Endothelial cell of umbilical vein (primary cell): Measurements from ENCODE around the gene FBN2. TPM values are rescaled to one million over a fixed set of nuclear protein-coding genes. Genes with fewer than 3 reads are reported as not detected.

ENCODE experiments used
- BruUV-seq: library from RNA; stranded (reverse); fragments of 400-500 nt; replicated peaks from 2 replicates; lab custom pipeline; 2021; lab: Mats Ljungman, UMichigan
- CTCF ChIA-PET: fragments of 300-600, 350-600 bp; sonication (Branson Sonifier 250); formaldehyde crosslinking; loops from one replicate; lab custom pipeline; 2021; ENCODE audit warnings: antibody characterized with exemption, inconsistent platforms; lab: Charles Lee
- POLR2A ChIA-PET: fragments of 300-600, 350-600 bp; sonication (Branson Sonifier 250); formaldehyde crosslinking; loops from one replicate; lab custom pipeline; 2021; ENCODE audit warnings: antibody characterized with exemption, inconsistent platforms; lab: Charles Lee
- DNase-seq: peaks from one replicate; pipeline ENCODE4 v3.0.0-alpha.2; 2011; ENCODE audit warnings: low read depth, low spot score
- FAIRE-seq: peaks from 2 replicates; lab custom pipeline; 2011; peaks lifted over from hg19 to GRCh38; lab: Jason Lieb, UNC
- H2AFZ ChIP-seq: 2 replicates; pipeline ENCODE4 v1.6.0; 2012; ENCODE audit warnings: low read depth, low read length, control low read depth, inconsistent platforms
- H3K27ac ChIP-seq: 2 replicates; pipeline ENCODE4 v1.5.1; 2011; ENCODE audit warnings: low read depth, mild to moderate bottlenecking, control low read depth, low read length, moderate library complexity; ENCODE audit not compliant: insufficient read depth
- H3K27me3 ChIP-seq, 2 experiments: 2 replicates each; pipeline versions ENCODE4 v1.6.0 to v1.6.1; 2011; ENCODE audit warnings: low read length in 2 of 2, mixed read lengths in 1 of 2; ENCODE audit not compliant: control insufficient read depth in 2 of 2, insufficient read depth in 2 of 2
- H3K36me3 ChIP-seq, 2 experiments: 2 replicates in 1 of 2; 3 replicates in 1 of 2; pipeline ENCODE4 v1.5.1; 2011; ENCODE audit warnings: low read length in 2 of 2, mild to moderate bottlenecking in 1 of 2, moderate library complexity in 1 of 2; ENCODE audit not compliant: control insufficient read depth in 2 of 2, insufficient read depth in 2 of 2; ENCODE audit errors: extremely low read depth in 1 of 2
- H3K4me1 ChIP-seq: 3 replicates; pipeline ENCODE4 v1.5.1; 2011; ENCODE audit warnings: mild to moderate bottlenecking, low read length; ENCODE audit not compliant: control insufficient read depth, insufficient read depth; ENCODE audit errors: extremely low read depth
- H3K4me2 ChIP-seq: 2 replicates; pipeline ENCODE4 v1.6.1; 2011; ENCODE audit warnings: low read length, control low read depth, mixed read lengths; ENCODE audit not compliant: insufficient read depth
- H3K4me3 ChIP-seq, 3 experiments: fragments of 200-600 bp in 1 of 3; sonication (generic), shearing (Covaris generic) in 1 of 3; replicated peaks in 1 of 3; 2 replicates each; pipeline ENCODE4 v1.5.1; 2011 to 2016; ENCODE audit warnings: control low read depth in 3 of 3, low read length in 3 of 3, mild to moderate bottlenecking in 2 of 3, inconsistent platforms in 1 of 3, low read depth in 1 of 3, moderate library complexity in 1 of 3; ENCODE audit not compliant: insufficient read depth in 1 of 3
- H3K79me2 ChIP-seq: 2 replicates; pipeline ENCODE4 v1.6.0; 2012; ENCODE audit warnings: low read length, inconsistent platforms; ENCODE audit not compliant: control insufficient read depth, insufficient read depth
- H3K9ac ChIP-seq: replicated peaks from 2 replicates; pipeline ENCODE3; 2011; ENCODE audit warnings: low read length, control low read depth; ENCODE audit not compliant: insufficient read depth; ENCODE audit errors: extremely low read depth
- H3K9me1 ChIP-seq: replicated peaks from 3 replicates; pipeline ENCODE4 v1.6.0; 2011; ENCODE audit warnings: mild to moderate bottlenecking, low read length; ENCODE audit not compliant: control insufficient read depth, insufficient read depth; ENCODE audit errors: extremely low read depth
- H3K9me3 ChIP-seq: replicated peaks from 2 replicates; pipeline ENCODE4 v1.5.1; 2012; ENCODE audit warnings: low read length, inconsistent platforms; ENCODE audit not compliant: control insufficient read depth, insufficient read depth
- H4K20me1 ChIP-seq: replicated peaks from 2 replicates; pipeline ENCODE3; 2011; ENCODE audit warnings: mild to moderate bottlenecking, low read length; ENCODE audit not compliant: control insufficient read depth, insufficient read depth; ENCODE audit errors: extremely low read depth
- CTCF ChIP-seq, 2 donors: IDR thresholded peaks; 1 replicate in 1 of 2; 2 replicates in 1 of 2; pipeline ENCODE4 v1.5.1; 2011; ENCODE audit warnings: low read length in 2 of 2, mild to moderate bottlenecking in 2 of 2, moderate library complexity in 2 of 2, control low read depth in 1 of 2, inconsistent platforms in 1 of 2, low read depth in 1 of 2; ENCODE audit not compliant: insufficient read depth in 1 of 2; ENCODE audit errors: extremely low read depth in 1 of 2
- EZH2 ChIP-seq: IDR thresholded peaks from 2 replicates; pipeline ENCODE4 v1.6.1; 2012; ENCODE audit warnings: borderline replicate concordance, low read depth, mild to moderate bottlenecking, moderate library complexity, low read length, inconsistent platforms; ENCODE audit not compliant: severe bottlenecking
- FOS ChIP-seq: IDR thresholded peaks from 2 replicates; pipeline ENCODE4 v1.6.1; 2011; ENCODE audit warnings: mild to moderate bottlenecking, low read length, moderate library complexity, borderline replicate concordance; ENCODE audit not compliant: insufficient read depth
- GATA2 ChIP-seq: IDR thresholded peaks from 2 replicates; pipeline ENCODE4 v1.7.0; 2011; ENCODE audit warnings: low read depth, mild to moderate bottlenecking, moderate library complexity, mixed read lengths, low read length; ENCODE audit not compliant: insufficient read length, insufficient read depth
- MAX ChIP-seq: IDR thresholded peaks from 2 replicates; pipeline ENCODE4 v1.6.1; 2011; ENCODE audit not compliant: insufficient read depth, insufficient read length
- dilution Hi-C: fragments of 300-500 bp; cut with MboI; formaldehyde crosslinking; loops from one replicate; pipeline ENCODE4 v1.15.0; 2019; ENCODE audit warnings: low sequenced_read_pairs; ENCODE audit not compliant: extremely low pct_ligation_motif_present
- intact Hi-C: fragments of 100-400 bp; cut with micrococcal nuclease; formaldehyde crosslinking; loops from one replicate; pipeline ENCODE4 v1.10.0; 2022
- polyA plus RNA-seq, 4 experiments: library from polyadenylated mRNA; depleted of rRNA in 3 of 4; stranded (reverse) in 3 of 4; unstranded in 1 of 4; fragments of >200 nt; gene quantifications; 2 replicates each; pipeline versions ENCODE4 v1.2.1 to v1.2.3, GENCODE V29; 2011 to 2012; ENCODE audit warnings: missing spikeins in 1 of 4
- total RNA-seq: library from RNA; stranded (reverse); gene quantifications from 2 replicates; pipeline ENCODE4 v1.2.3, GENCODE V29; 2021

Gene FBN2
- total and polyA plus RNA-seq, 2 donors (not counting 3 experiments of a cell fraction or from before 2014, with no cell fraction given), result 21.8 to 57.4 TPM

- Histone ChIP-seq H3K9me1 (no peaks in the 10 kb centered on the region), H3K9ac (no peak overlapping the region), H2AFZ (no peak overlapping the region), H3K79me2 (no peaks in the 10 kb centered on the region), H3K4me1 (no peaks in the 10 kb centered on the region), H3K4me3 (no peak overlapping the region), H3K27ac (no peak overlapping the region), H3K27me3 (no peaks in the 10 kb centered on the region), H4K20me1 (no peaks in the 10 kb centered on the region), H3K9me3 (no peaks in the 10 kb centered on the region), H3K36me3 (no peaks in the 10 kb centered on the region), H3K4me2 (no peak overlapping the region)
- dilution Hi-C loops, result no loop called here
- BruUV-seq, result no TSS peak
- FAIRE-seq (no peak), DNase-seq (no peak)
- POLR2A ChIA-PET, result no interaction called here
- intact Hi-C loops, result no loop called here
- TF ChIP-seq MAX (no peak), FOS (no peak), GATA2 (no peak), EZH2 (no peak), CTCF (IDR thresholded peaks at IDR 0.05; ENCODE audit: extremely low read depth in 1 of 2, insufficient read depth in 1 of 2, low read depth in 1 of 2, low read length in 2 of 2) (no peak)
- CTCF ChIA-PET, result no interaction called here
Observed at GRCh38 chr5:128441165-128441564, 96.9 kb downstream of the FBN2 start.
